GM19238 (cell line): ENCODE results near the gene ARAP3.

Source experiments
- DNase-seq: peaks from one replicate; pipeline ENCODE4 v3.0.0; 2011; ENCODE audit warnings: low spot score; ENCODE audit not compliant: insufficient read length

Gene ARAP3

GRCh38 chr5:141647242-141647641 is 34.8 kb downstream of the ARAP3 start:
- no peak for DNase-seq

DNA sequence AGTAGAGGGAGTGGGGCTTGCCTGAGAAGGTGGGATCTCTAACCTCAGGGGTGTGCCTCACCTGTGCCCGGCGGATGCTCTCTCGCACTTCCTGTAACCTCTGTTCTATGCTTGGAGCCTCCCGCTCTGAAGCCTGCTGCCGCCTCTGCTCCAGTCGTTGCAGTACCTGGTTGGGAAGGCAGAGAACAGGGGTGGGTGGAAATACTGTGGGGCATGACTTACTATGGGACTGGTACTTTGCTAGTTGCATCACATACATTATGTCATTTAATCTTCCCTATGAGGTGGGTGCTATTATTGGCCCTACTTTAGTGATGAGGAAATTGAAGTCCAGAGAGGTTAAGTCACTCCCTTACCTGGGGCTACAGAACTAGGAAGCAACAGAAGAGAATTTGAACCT is 36.0 kb downstream of the ARAP3 start:
- no peak for DNase-seq

DNA sequence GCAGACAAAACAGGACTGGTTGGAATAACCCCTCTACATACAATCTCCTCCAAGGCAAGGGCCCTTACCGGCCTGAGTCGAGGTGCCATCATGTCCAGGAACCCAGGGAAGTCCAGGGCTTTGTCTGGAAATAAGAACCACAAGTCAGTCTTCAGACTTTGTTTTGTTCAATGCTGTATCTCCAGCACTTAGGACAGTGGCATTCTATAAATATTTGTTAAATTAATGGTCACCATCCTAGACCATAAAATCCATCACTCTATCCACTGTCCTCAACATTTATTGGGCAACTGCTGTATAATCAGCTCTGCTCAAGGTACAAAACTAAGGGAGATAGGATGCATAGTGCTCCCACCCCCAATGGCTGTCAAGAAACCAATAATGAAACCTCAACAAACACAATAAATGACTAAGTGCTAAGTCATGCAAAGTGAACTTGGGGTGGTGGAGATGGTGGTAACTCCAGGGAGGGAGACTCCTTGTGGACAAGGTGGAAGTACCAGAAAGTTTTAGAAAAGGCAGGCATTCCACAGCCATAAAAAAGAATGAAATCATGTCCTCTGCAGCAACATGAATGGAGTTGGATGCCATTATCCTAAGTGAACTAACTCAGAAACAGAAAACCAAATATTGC is 40.3 kb downstream of the ARAP3 start:
- peak; percentile 31 for DNase-seq

GRCh38 chr5:141640698-141641097 is 41.3 kb downstream of the ARAP3 start:
- no peak for DNase-seq

DNA sequence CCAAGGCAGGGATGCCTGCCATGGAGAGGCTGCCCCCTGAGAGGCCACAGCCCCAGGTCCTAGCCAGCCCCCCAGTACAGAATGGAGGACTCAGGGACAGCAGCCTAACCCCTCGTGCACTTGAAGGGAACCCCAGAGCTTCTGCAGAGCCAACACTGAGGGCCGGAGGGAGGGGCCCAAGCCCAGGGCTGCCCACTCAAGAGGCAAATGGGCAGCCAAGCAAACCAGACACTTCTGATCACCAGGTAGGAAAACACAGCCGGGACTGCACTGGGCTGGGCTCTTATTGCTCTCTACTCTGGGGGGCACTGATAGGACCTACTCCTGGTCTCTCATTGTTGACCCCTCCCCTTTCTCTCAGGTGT is 42.0 kb downstream of the ARAP3 start:
- no peak for DNase-seq

DNA sequence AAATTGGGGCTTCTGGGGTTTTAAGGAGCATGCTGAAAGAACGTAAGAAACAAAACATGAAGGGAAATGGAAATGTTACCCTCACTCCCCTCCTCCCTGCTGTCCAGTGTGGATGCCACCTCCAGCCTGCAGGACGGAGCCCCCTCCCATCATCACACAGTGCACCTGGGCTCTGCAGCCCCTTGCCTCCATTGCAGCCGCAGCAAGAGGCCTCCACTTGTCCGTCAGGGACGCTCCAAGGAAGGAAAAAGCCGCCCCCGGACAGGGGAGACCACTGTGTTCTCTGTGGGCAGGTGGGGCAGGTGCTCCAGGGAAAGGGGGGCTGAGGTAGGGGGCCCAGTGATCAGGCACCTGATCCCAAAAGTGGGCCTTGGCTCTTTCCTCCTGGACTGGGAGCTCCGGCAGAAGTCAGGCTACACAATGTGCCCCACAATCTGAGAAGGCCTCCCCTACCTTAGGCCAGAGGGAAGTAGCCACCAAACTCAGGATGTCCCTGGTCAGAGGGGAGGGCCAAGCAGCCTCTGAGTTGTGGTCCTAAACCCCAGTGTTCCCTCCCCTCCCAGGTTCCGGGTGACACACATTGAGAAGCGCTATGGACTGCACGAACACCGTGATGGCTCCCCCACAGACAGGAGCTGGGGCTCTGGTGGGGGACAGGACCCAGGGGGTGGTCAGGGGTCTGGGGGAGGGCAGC is 42.5 kb downstream of the ARAP3 start:
- DNase-seq = no peak

DNA sequence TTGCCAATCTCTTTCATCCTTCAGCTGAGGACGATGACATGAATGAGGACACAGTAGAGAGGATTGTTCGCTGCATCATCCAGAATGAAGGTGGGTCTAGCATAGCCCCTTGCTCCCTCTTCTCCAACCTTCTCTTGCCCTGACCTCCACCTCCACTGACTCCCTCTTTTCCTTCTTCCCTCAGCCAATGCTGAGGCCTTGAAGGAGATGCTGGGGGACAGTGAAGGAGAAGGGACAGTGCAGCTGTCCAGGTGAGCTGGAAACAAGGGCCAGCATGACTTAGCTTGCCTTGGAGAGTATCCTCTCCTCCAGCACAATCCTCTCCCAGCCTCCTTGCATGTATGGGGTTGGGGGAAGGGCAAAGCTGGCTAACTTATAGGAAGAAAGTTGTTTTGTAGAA is 43.3 kb downstream of the ARAP3 start:
- no peak for DNase-seq

DNA sequence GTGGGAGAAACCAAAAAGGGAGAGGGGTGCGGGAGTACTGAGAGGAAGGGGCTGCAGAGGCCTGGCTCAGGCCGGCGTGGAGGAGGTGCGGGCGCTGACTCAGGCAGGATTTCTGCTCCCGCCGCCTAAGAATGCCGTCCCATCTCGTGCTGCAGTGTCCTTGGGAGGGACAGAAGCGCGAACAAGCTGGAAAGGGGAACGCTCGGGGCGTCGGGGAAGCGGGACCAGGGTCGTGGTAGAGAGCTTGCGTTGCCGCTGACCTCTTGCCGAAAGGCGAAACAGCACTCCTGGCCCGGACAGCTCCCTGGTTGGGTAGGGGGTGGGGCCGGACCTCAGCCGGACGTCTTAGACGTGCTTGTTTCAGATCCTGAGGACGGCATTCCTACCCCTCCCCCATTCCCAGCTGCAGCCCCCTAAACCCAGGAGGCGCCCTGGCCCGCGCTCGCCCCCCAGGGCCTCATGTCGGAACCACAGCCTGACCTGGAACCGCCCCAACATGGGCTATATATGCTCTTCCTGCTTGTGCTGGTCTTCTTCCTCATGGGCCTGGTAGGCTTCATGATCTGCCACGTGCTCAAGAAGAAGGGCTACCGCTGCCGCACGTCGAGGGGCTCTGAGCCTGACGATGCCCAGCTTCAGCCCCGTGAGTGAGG is 44.1 kb downstream of the ARAP3 start:
- peak; percentile 41 for DNase-seq

DNA sequence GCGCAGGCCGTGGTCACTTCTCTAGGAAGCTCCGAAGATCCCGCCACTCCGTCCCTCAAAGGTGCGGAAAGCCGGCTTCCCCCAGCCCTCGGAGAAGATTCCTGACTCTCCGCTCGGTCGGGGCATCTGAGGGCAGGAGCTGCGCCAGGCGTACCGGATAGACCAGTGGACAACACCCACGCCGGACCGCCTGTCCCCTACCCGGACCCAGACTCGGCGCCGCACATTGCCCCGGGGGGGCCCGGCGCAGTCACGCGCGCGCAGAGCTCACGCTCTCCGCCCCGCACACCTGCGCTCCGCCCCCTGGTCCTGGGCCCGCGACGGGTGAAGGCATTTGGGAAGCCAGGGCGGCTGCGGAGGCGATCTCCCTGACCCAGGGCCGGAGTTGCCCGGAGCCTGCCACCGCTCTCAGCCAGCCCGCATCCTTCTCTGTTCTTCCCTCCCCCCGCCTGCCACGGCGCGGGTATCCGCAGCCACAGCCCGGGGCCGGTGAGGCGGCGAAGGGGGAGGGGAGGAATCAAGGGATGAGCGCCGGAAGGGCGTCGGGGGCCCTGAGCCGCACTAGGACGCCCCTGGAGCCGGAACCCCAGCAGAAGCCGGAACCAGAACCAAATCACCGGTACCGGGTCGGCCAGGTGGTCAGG is 44.8 kb downstream of the ARAP3 start:
- DNase-seq = peak; percentile 35

DNA sequence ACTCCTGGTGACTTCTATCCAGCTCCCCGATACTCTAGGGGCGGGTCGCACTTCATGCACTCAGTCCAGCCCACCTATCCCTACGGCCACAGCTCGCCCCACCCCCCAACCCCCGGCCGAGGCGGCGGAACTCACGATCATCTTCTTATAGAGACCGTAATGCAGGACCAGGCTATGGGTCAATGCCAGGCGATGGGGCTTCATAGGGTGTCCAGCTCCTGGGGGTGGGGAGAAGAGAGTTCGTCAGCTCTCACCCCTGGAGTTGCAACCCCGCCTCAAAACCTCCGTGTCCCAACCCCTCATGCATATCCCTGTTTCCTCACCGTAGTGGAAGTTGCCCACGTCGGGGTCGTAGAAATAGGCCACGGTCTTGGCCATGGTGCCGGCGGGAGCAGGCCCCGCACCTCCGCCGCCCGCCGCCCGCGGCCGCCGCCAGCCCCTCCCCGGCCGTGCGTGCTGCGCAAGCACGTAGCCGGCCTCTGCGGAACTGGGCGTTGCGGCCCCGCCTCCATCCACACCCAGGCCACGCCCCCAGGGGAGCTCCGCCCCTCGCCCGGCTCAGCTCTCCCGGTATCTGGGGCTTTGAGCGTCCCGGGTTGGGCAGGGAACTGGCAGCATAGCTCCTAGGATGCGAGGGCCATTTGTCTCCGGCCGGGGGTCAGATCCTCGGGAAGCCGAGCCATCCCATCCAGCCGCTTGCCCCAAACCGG is 45.5 kb downstream of the ARAP3 start, which contains the start of the genes HDAC3 and RELL2:
Gene HDAC3, minus strand, starts transcription at position 437 of the 710 bp plus-strand sequence. Its CDS starts 59 bp downstream, at position 378.
Gene RELL2, plus strand, starts transcription at position 585 of the 710 bp plus-strand sequence. CDS start 1,229 bp downstream, outside the sequence.
- peak; percentile 91 for DNase-seq

GRCh38 chr5:141636106-141636412 is 46.0 kb downstream of the ARAP3 start:
- DNase-seq = no peak

DNA sequence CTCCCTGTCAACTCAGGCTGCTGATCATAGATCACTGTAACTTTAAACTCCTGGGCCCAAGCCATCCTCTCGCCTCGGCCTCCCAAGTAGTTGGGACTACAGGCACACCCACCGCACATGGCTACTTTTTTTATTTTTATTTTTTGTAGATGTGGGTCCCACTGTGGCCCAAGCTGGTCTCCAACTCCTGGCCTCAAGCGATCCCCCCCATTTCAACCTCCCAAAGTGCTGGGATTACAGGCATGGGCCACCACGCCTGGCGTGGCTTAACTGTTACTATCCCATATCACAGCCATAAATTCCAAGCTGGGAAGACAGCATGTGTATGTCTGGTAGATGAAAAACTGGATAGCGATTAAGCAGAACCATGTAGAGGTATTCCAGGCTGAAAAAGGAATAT is 46.4 kb downstream of the ARAP3 start:
- DNase-seq = no peak

DNA sequence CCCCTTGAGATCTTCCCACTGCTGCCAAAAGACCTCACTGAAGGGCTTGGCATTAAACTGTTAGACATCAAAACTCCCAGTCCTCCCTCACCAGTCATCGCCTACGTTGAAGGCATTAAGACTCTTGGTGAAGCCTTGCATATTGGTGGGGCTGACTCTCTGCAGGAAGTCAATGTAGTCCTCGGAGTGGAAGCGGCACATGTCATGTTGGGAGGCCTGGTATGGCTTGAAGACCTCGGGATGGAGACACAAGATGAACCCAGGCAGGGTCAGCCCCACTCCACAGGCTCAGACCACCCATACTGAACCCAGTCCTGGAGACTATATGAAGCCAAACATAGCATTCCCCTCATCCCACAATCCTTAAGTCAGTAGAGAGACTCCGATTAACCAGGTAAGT is 47.3 kb downstream of the ARAP3 start:
- DNase-seq = no peak

DNA sequence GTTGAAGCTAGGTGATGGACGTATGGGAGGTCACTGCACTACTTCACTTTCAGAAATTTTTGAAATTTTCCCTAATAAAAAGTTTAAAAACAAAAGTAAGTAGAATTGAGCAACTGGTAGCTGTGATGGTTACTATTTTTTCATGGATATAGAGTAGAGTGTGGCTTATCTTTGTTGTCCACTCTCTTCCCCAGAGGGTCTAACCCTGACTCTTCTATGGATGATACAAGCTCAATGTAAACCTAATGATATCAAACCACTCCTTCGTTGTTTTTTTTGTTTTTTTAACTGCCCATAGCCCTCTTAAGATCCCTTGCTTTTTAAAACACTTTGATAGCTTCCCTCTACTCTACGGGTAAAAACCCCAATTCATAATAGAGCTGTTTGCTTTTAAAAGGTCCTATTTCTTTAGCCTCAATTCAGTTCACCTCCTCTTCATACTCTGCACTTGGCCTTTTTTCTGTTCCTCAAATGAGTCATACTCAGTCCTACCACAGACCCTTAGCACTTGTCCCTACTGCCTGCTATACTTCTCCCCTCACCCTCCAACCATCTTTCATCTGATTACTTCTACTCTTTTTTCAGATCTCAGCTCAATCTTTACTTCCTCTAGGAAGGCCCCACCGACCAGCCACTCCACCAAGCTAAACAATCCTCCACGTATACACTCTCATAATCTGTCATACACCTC is 48.0 kb downstream of the ARAP3 start:
- no peak for DNase-seq

GRCh38 chr5:141632650-141633049 is 49.4 kb downstream of the ARAP3 start:
- DNase-seq = no peak

GRCh38 chr5:141630570-141631140 is 51.4 kb downstream of the ARAP3 start:
- no peak for DNase-seq

DNA sequence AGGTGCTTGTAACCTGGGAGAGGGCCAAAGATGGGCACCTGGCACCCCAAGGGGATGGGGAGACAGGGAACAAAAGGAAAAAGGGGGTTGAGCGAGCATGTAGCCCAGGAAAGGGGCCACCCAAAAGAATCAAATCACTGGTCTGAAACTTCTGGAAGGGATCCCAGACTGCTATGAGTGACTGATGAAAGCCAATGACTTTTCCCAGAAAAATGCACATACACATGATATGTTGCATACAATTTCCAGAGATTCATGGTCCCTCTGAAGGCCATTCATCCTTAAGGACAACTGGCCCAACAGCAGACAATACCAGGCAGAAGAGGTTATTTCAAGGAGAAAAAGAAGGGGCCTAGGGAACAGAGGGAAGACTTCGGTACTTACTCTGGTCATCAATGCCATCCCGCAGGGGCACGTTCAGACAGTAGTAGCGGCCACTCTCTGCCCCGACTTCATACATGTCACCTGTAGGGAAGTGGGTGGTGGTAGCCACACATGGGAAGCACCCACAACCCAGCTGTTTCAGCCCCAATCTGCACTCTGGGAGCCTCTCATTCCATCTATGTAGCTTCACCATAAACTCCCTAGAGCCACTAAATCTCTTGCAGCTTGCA is 53.7 kb downstream of the ARAP3 start:
- DNase-seq = no peak

- no peak for DNase-seq
Observed at GRCh38 chr5:141623611-141624010, 58.4 kb downstream of the ARAP3 start.

GRCh38 chr5:141623186-141623585 is 58.8 kb downstream of the ARAP3 start:
- peak; percentile 37 for DNase-seq
